Measurements from ENCODE around the gene FOCAD. TPM values are rescaled to one million over a fixed set of nuclear protein-coding genes. Genes with fewer than 3 reads are reported as not detected.
A peak's percentile ranks its signal among the peaks of the same experiment; 100 is the strongest.

The FOCAD gene
- total RNA-seq, 2 donors from 2014 or later = 42.5 to 50.1 TPM

- Histone ChIP-seq H3K27me3 (no peaks in the 10 kb centered on the region), H3K27ac (no peak overlapping the region), H3K9me3 (no peaks in the 10 kb centered on the region), H3K4me3 (no peak overlapping the region), H3K4me1 (no peaks in the 10 kb centered on the region), H3K36me3 (peaks cover 11% of the 10 kb centered on the region)
- TF ChIP-seq, protein P1, sequence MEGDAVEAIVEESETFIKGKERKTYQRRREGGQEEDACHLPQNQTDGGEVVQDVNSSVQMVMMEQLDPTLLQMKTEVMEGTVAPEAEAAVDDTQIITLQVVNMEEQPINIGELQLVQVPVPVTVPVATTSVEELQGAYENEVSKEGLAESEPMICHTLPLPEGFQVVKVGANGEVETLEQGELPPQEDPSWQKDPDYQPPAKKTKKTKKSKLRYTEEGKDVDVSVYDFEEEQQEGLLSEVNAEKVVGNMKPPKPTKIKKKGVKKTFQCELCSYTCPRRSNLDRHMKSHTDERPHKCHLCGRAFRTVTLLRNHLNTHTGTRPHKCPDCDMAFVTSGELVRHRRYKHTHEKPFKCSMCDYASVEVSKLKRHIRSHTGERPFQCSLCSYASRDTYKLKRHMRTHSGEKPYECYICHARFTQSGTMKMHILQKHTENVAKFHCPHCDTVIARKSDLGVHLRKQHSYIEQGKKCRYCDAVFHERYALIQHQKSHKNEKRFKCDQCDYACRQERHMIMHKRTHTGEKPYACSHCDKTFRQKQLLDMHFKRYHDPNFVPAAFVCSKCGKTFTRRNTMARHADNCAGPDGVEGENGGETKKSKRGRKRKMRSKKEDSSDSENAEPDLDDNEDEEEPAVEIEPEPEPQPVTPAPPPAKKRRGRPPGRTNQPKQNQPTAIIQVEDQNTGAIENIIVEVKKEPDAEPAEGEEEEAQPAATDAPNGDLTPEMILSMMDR (IDR thresholded peaks at IDR 0.05) = no peak
- no peak for DNase-seq (ENCODE audit: low spot score)
Measured at GRCh38 chr9:20873240-20873865, 189.3 kb downstream of the FOCAD start.

GRCh38 chr9:20880271-20880670 lies 196.2 kb downstream of the FOCAD start:
- no peak for DNase-seq (ENCODE audit: low spot score)
- Histone ChIP-seq H3K4me3 (no peak overlapping the region), H3K27ac (no peak overlapping the region), H3K36me3 (peaks cover 14% of the 10 kb centered on the region), H3K4me1 (no peaks in the 10 kb centered on the region), H3K27me3 (no peaks in the 10 kb centered on the region), H3K9me3 (no peaks in the 10 kb centered on the region)
- TF ChIP-seq, protein P1 (IDR thresholded peaks at IDR 0.05) = no peak

- Histone ChIP-seq H3K27ac (no peak overlapping the region), H3K9me3 (no peaks in the 10 kb centered on the region), H3K27me3 (no peaks in the 10 kb centered on the region), H3K36me3 (peaks cover 14% of the 10 kb centered on the region), H3K4me3 (no peak overlapping the region), H3K4me1 (no peaks in the 10 kb centered on the region)
- TF ChIP-seq, protein P1 (IDR thresholded peaks at IDR 0.05) = peak in 1 of 2 donors; percentile 23
- DNase-seq (ENCODE audit: low spot score) = no peak
Measured at GRCh38 chr9:20880675-20881074, 196.6 kb downstream of the FOCAD start.

DNA sequence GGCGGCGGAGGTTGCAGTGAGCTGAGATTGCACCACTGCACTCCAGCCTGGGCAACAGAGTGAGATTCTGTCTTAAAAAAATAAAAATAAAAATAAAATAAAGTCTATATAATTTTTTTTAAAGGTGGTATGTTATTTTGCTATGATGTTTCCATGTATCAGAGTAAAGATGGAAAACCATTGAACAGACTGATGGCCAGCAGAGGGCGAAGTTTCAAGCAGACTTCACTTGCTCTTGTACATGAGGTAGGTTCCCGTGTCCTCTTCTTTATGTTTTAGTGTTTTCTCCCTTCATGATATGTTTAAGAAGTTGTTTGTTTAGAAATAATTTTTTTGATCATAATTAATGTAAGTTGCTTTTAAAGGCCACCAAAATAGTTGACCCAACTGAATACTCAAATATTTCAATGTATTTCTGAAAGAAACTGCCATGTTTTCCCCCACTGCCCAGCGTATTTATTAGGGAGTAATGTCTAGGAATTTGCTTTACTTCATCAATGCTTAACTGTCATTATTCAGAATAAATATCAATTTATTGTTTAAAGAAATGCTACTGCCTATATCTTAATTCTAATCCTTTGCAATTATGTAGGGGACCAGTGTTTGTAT lies 201.0 kb downstream of the FOCAD start:
- Histone ChIP-seq H3K4me3 (no peak overlapping the region), H3K27ac (no peak overlapping the region), H3K4me1 (no peaks in the 10 kb centered on the region), H3K36me3 (peaks cover 4% of the 10 kb centered on the region), H3K27me3 (no peaks in the 10 kb centered on the region), H3K9me3 (no peaks in the 10 kb centered on the region)
- peak; percentile 72 for DNase-seq (ENCODE audit: low spot score)
- TF ChIP-seq, protein P1 (IDR thresholded peaks at IDR 0.05) = peak; percentile 44 to 69

DNA sequence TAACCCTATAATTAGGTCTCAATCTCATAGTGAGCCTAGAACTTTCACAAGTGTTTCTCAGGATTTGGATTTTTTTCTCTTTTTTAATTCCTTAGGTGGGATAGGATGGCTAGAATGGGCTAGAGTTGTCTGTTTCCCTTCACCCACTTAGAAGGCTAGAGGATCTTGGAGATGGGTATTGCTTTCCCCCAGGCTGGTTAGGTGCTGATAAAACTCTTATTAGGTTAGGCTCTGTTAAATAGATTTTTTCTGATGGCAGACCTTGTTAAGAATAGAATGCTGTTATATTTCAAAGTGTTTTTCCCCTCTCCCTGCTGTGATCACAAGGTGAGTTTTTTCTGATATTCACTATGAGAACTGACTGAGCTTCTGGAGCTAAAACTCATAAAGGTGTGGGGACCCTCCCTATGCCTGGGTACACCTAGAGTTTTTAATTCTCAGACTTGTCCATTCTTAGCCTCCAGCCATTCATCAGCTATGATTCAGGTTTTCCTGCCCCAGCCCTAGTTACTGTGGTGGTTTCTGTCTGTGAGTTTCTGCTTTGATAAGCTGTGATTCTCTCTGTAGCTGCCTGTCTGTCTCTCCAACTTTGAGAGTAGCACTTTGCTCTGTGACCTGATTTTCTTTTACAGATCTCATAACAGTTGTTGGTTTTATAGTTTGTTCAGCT lies 215.0 kb downstream of the FOCAD start:
- Histone ChIP-seq H3K27ac (no peak overlapping the region), H3K9me3 (no peaks in the 10 kb centered on the region), H3K27me3 (no peaks in the 10 kb centered on the region), H3K4me1 (no peaks in the 10 kb centered on the region), H3K36me3 (no peaks in the 10 kb centered on the region), H3K4me3 (no peak overlapping the region)
- TF ChIP-seq, protein P1 (IDR thresholded peaks at IDR 0.05) = no peak
- no peak for DNase-seq (ENCODE audit: low spot score)
